CD14-positive monocyte (primary cell): ENCODE results near the gene TAF13. TPM values are rescaled to one million over a fixed set of nuclear protein-coding genes. Genes with fewer than 3 reads are reported as not detected.

Experiments
- DNase-seq, 3 donors: peaks; one replicate each; pipeline ENCODE4 v3.0.0-alpha.2; 2011 to 2022
- H2AFZ ChIP-seq: 2 replicates; pipeline ENCODE4 v1.6.0; 2012; ENCODE audit warnings: mild to moderate bottlenecking, low read depth, low read length, inconsistent platforms; ENCODE audit not compliant: insufficient read depth, poor library complexity, severe bottlenecking
- H3K27ac ChIP-seq, 2 donors: 1 replicate in 1 of 2; 2 replicates in 1 of 2; pipeline ENCODE4 v1.5.1; 2012 to 2013; ENCODE audit warnings: low read length in 2 of 2, control low read depth in 1 of 2, inconsistent platforms in 1 of 2, low read depth in 1 of 2, mild to moderate bottlenecking in 1 of 2
- H3K27me3 ChIP-seq, 2 donors: one replicate each; pipeline versions ENCODE4 v1.6.0 to v1.6.1; 2011 to 2013; ENCODE audit warnings: low read length in 2 of 2; ENCODE audit not compliant: control insufficient read depth in 2 of 2, insufficient read depth in 2 of 2
- H3K36me3 ChIP-seq, 2 donors: replicated peaks in 1 of 2; 1 replicate in 1 of 2; 2 replicates in 1 of 2; pipeline versions ENCODE4 v1.5.1 to v1.6.1; 2012 to 2013; ENCODE audit warnings: low read length in 2 of 2, control low read depth in 1 of 2, inconsistent platforms in 1 of 2, mild to moderate bottlenecking in 1 of 2; ENCODE audit not compliant: insufficient read depth in 2 of 2, control insufficient read depth in 1 of 2
- H3K4me1 ChIP-seq, 2 donors: 1 replicate in 1 of 2; 2 replicates in 1 of 2; pipeline versions ENCODE4 v1.5.1 to v1.6.1; 2012 to 2013; ENCODE audit warnings: low read length in 2 of 2, control low read depth in 1 of 2, inconsistent platforms in 1 of 2, mild to moderate bottlenecking in 1 of 2, moderate library complexity in 1 of 2; ENCODE audit not compliant: insufficient read depth in 2 of 2, control insufficient read depth in 1 of 2
- H3K4me2 ChIP-seq: replicated peaks from 2 replicates; pipeline ENCODE3; 2012; ENCODE audit warnings: low read length, moderate library complexity, mild to moderate bottlenecking; ENCODE audit not compliant: poor library complexity, severe bottlenecking; ENCODE audit errors: extremely low read depth
- H3K4me3 ChIP-seq, 3 experiments: fragments of 200-600 bp in 1 of 3; sonication (generic) in 1 of 3; replicated peaks in 1 of 3; 1 replicate in 2 of 3; 2 replicates in 1 of 3; pipeline ENCODE4 v1.5.1; 2011 to 2013; ENCODE audit warnings: low read length in 3 of 3, mild to moderate bottlenecking in 3 of 3, control low read depth in 2 of 3, low read depth in 2 of 3, inconsistent platforms in 1 of 3, moderate library complexity in 1 of 3
- H3K79me2 ChIP-seq: 2 replicates; pipeline ENCODE4 v1.6.0; 2012; ENCODE audit warnings: mild to moderate bottlenecking, control low read depth, inconsistent platforms, low read length, moderate library complexity; ENCODE audit not compliant: insufficient read depth
- H3K9ac ChIP-seq: 2 replicates; pipeline ENCODE4 v1.6.0; 2017; ENCODE audit warnings: low read length, mild to moderate bottlenecking; ENCODE audit not compliant: insufficient read depth, poor library complexity, severe bottlenecking
- H3K9me3 ChIP-seq, 2 donors: replicated peaks in 1 of 2; 1 replicate in 1 of 2; 2 replicates in 1 of 2; pipeline versions ENCODE4 v1.5.1 to v1.6.1; 2012 to 2013; ENCODE audit warnings: low read length in 2 of 2, control low read depth in 1 of 2; ENCODE audit not compliant: control insufficient read depth in 1 of 2, insufficient read depth in 1 of 2
- H4K20me1 ChIP-seq: 2 replicates; pipeline ENCODE4 v1.6.0; 2012; ENCODE audit warnings: mild to moderate bottlenecking, low read length, control low read depth, moderate library complexity; ENCODE audit not compliant: insufficient read depth
- H3K27ac Mint-ChIP-seq, 7 donors: one replicate each; pipeline ENCODE4 v1.8.0; 2020; ENCODE audit warnings: mild to moderate bottlenecking in 7 of 7, mixed read lengths in 7 of 7, moderate library complexity in 6 of 7, inconsistent platforms in 2 of 7
- H3K27me3 Mint-ChIP-seq, 3 donors: one replicate each; pipeline ENCODE4 v1.8.0; 2021 to 2022; ENCODE audit warnings: low read depth in 3 of 3, mild to moderate bottlenecking in 3 of 3, mixed read lengths in 3 of 3, moderate library complexity in 3 of 3, inconsistent platforms in 1 of 3
- H3K36me3 Mint-ChIP-seq, 2 donors: one replicate each; pipeline ENCODE4 v1.8.0; 2020; ENCODE audit warnings: mixed read lengths in 2 of 2, inconsistent platforms in 1 of 2, mild to moderate bottlenecking in 1 of 2
- H3K4me1 Mint-ChIP-seq: one replicate; pipeline ENCODE4 v1.8.0; 2020; ENCODE audit warnings: mild to moderate bottlenecking, mixed read lengths
- H3K4me3 Mint-ChIP-seq, 2 donors: one replicate each; pipeline ENCODE4 v1.8.0; 2020; ENCODE audit warnings: mild to moderate bottlenecking in 2 of 2, mixed read lengths in 2 of 2, moderate library complexity in 1 of 2
- H3K9me3 Mint-ChIP-seq, 7 donors: one replicate each; pipeline ENCODE4 v1.8.0; 2020 to 2022; ENCODE audit warnings: mixed read lengths in 7 of 7, mild to moderate bottlenecking in 6 of 7, moderate library complexity in 6 of 7, inconsistent platforms in 2 of 7
- WGBS: methylation state at CpG from one replicate; pipeline ENCODE4 v1.1.5; 2013; ENCODE audit warnings: missing lambda C conversion rate; ENCODE audit not compliant: insufficient coverage; 5-methylcytosine and 5-hydroxymethylcytosine counted together
- intact Hi-C, 2 donors: fragments of 100-400 bp; cut with micrococcal nuclease; formaldehyde crosslinking; loops; one replicate each; pipeline versions ENCODE4 v1.15.0 to v1.15.1; 2023
- polyA plus RNA-seq, 3 donors: library from polyadenylated mRNA; depleted of rRNA in 1 of 3; unstranded in 2 of 3; stranded (reverse) in 1 of 3; fragments of 300-500 nt in 2 of 3; fragments of >200 nt in 1 of 3; fragmentation: Illumina TruSeq in 2 of 3; gene quantifications; 1 replicate in 2 of 3; 2 replicates in 1 of 3; pipeline ENCODE4 v1.2.3, GENCODE V29; 2012 to 2021
- TF ChIP-seq, protein P1 (sequence below): fragments of 200-600 bp; IDR thresholded peaks from one replicate; pipeline ENCODE4 v1.8.0; 2022; ENCODE audit warnings: antibody characterized with exemption, mild to moderate bottlenecking

TAF13 gene
- polyA plus RNA-seq, 3 donors = 1.2 to 17.7 (median 5.2) TPM

DNA sequence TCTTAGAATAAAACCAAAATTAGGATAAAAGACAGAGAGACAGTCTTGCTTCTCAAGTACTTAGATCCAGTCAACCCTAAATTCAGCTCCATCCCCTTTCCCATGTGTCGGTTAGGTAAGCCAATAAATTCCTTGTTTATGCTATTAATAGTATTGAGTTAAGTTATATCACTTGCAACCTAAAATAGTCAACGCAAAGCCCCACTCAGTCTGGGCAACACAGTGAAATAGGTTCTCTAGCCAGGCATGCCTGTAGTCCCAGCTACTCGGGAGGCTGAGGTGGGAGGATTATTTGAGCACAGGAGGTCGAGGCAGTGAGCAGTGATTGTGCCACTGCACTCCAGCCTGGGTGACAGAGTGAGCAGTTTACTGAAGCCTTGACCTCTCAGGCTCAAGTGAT lies 14.6 kb downstream of the TAF13 start:
- WGBS = no CpG with 5 or more reads among the region's 4 CpGs
- peaks cover 2 to 5% (median 2%) of the 10 kb centered on the region in 3 donors for H3K27me3 Mint-ChIP-seq
- H3K36me3 ChIP-seq = peaks cover 25 to 41% of the 10 kb centered on the region in 2 donors
- no peak overlapping the region for H3K9ac ChIP-seq
- DNase-seq = no peak
- H2AFZ ChIP-seq = no peak overlapping the region
- H3K27me3 ChIP-seq = no peaks in the 10 kb centered on the region
- no peak overlapping the region for H3K4me2 ChIP-seq
- no peaks in the 10 kb centered on the region for H3K4me1 Mint-ChIP-seq
- peaks cover 20 to 33% of the 10 kb centered on the region in 2 donors for H3K36me3 Mint-ChIP-seq
- intact Hi-C loops = no loop called here
- no peak overlapping the region for H3K27ac ChIP-seq
- H3K9me3 Mint-ChIP-seq = no peaks in the 10 kb centered on the region
- H3K79me2 ChIP-seq = no peaks in the 10 kb centered on the region
- no peak overlapping the region for H3K4me3 Mint-ChIP-seq
- peaks cover under 1% of the 10 kb centered on the region for H4K20me1 ChIP-seq
- no peak overlapping the region for H3K4me3 ChIP-seq
- H3K4me1 ChIP-seq = no peaks in the 10 kb centered on the region
- TF ChIP-seq, protein P1, sequence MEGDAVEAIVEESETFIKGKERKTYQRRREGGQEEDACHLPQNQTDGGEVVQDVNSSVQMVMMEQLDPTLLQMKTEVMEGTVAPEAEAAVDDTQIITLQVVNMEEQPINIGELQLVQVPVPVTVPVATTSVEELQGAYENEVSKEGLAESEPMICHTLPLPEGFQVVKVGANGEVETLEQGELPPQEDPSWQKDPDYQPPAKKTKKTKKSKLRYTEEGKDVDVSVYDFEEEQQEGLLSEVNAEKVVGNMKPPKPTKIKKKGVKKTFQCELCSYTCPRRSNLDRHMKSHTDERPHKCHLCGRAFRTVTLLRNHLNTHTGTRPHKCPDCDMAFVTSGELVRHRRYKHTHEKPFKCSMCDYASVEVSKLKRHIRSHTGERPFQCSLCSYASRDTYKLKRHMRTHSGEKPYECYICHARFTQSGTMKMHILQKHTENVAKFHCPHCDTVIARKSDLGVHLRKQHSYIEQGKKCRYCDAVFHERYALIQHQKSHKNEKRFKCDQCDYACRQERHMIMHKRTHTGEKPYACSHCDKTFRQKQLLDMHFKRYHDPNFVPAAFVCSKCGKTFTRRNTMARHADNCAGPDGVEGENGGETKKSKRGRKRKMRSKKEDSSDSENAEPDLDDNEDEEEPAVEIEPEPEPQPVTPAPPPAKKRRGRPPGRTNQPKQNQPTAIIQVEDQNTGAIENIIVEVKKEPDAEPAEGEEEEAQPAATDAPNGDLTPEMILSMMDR = no peak
- no peaks in the 10 kb centered on the region for H3K9me3 ChIP-seq
- H3K27ac Mint-ChIP-seq = no peak overlapping the region

GRCh38 chr1:109060707-109061106 lies 15.1 kb downstream of the TAF13 start:
- Mint-ChIP-seq H3K4me1 (no peaks in the 10 kb centered on the region), H3K36me3 (peaks cover 18 to 30% of the 10 kb centered on the region in 2 donors), H3K27me3 (peaks cover 2 to 5% (median 2%) of the 10 kb centered on the region in 3 donors), H3K27ac (no peak overlapping the region), H3K4me3 (no peak overlapping the region), H3K9me3 (no peaks in the 10 kb centered on the region)
- Histone ChIP-seq H3K79me2 (no peaks in the 10 kb centered on the region), H3K9ac (no peak overlapping the region), H3K36me3 (peaks cover 22 to 36% of the 10 kb centered on the region in 2 donors), H3K9me3 (no peaks in the 10 kb centered on the region), H2AFZ (no peak overlapping the region), H3K4me1 (no peaks in the 10 kb centered on the region), H3K4me2 (no peak overlapping the region), H3K27ac (no peak overlapping the region), H3K4me3 (no peak overlapping the region), H3K27me3 (no peaks in the 10 kb centered on the region), H4K20me1 (no peaks in the 10 kb centered on the region)
- TF ChIP-seq, protein P1 = no peak
- WGBS = 89% methylated on average over 3 of the region's 7 CpGs
- no peak for DNase-seq
- intact Hi-C loops = no loop called here
